ENCODE results near the gene NME2. TPM values are rescaled to one million over a fixed set of nuclear protein-coding genes. Genes with fewer than 3 reads are reported as not detected.

The NME2 gene
- polyA plus RNA-seq, 1 donor from 2014 or later: 127 TPM

GRCh38 chr17:51200846-51201245 lies 34.6 kb downstream of the NME2 start:
- Histone ChIP-seq H3K9me2 (ENCODE audit: insufficient read depth, low read length) (no peaks in the 10 kb centered on the region), H4K20me1 (ENCODE audit: insufficient read depth) (no peaks in the 10 kb centered on the region), H3K9me3 (ENCODE audit: low read length) (no peaks in the 10 kb centered on the region), H3K36me3 (ENCODE audit: insufficient read depth, low read length) (peaks cover 4% of the 10 kb centered on the region), H3F3A (ENCODE audit: insufficient read depth, low read length, poor library complexity, severe bottlenecking) (no peaks in the 10 kb centered on the region), H3K27ac (ENCODE audit: low read length) (no peak overlapping the region), H3K79me2 (replicated peaks; ENCODE audit: insufficient read depth, low read length) (no peaks in the 10 kb centered on the region), H3K9ac (ENCODE audit: low read length) (no peak overlapping the region), H3K4me3 (ENCODE audit: low read length) (no peak overlapping the region), H2AFZ (ENCODE audit: low read depth, low read length) (no peak overlapping the region), H3K27me3 (ENCODE audit: insufficient read depth, low read depth, low read length) (no peaks in the 10 kb centered on the region), H3K4me2 (ENCODE audit: low read length) (no peak overlapping the region)
- no peak for TF ChIP-seq MXI1 (conservative IDR thresholded peaks at IDR 0.05; ENCODE audit: poor library complexity, severe bottlenecking)
- no peak for TF ChIP-seq POLR2AphosphoS5 (IDR thresholded peaks at IDR 0.05)
- TF ChIP-seq SMC3 (conservative IDR thresholded peaks at IDR 0.05; ENCODE audit: poor library complexity): no peak

- Histone ChIP-seq H3K4me3 (ENCODE audit: low read length) (no peak overlapping the region), H4K20me1 (ENCODE audit: insufficient read depth) (no peaks in the 10 kb centered on the region), H2AFZ (ENCODE audit: low read depth, low read length) (no peak overlapping the region), H3K36me3 (ENCODE audit: insufficient read depth, low read length) (peaks cover under 1% of the 10 kb centered on the region), H3K4me2 (ENCODE audit: low read length) (no peak overlapping the region), H3K9me3 (ENCODE audit: low read length) (no peaks in the 10 kb centered on the region), H3K27me3 (ENCODE audit: insufficient read depth, low read depth, low read length) (no peaks in the 10 kb centered on the region), H3K9me2 (ENCODE audit: insufficient read depth, low read length) (no peaks in the 10 kb centered on the region), H3K9ac (ENCODE audit: low read length) (no peak overlapping the region), H3K79me2 (replicated peaks; ENCODE audit: insufficient read depth, low read length) (no peaks in the 10 kb centered on the region), H3F3A (ENCODE audit: insufficient read depth, low read length, poor library complexity, severe bottlenecking) (no peaks in the 10 kb centered on the region), H3K27ac (ENCODE audit: low read length) (no peak overlapping the region)
- TF ChIP-seq EP300 (conservative IDR thresholded peaks at IDR 0.05; ENCODE audit: poor library complexity, severe bottlenecking): no peak
- TF ChIP-seq EZH2 (IDR thresholded peaks at IDR 0.05; ENCODE audit: borderline replicate concordance, insufficient read depth, low read length, poor library complexity, severe bottlenecking): no peak
- TF ChIP-seq POLR2AphosphoS5 (IDR thresholded peaks at IDR 0.05): no peak
- no peak for TF ChIP-seq CTCF (IDR thresholded peaks at IDR 0.05; ENCODE audit: poor library complexity, severe bottlenecking)
- TF ChIP-seq RAD21 (conservative IDR thresholded peaks at IDR 0.05): no peak
- no peak for TF ChIP-seq SMC3 (conservative IDR thresholded peaks at IDR 0.05; ENCODE audit: poor library complexity)
- TF ChIP-seq MXI1 (conservative IDR thresholded peaks at IDR 0.05; ENCODE audit: poor library complexity, severe bottlenecking): no peak
- no peak for TF ChIP-seq REST (IDR thresholded peaks at IDR 0.05; ENCODE audit: borderline replicate concordance)
- no peak for TF ChIP-seq TAF1 (IDR thresholded peaks at IDR 0.05; ENCODE audit: low read depth)
These were observed 37.6 kb downstream of the NME2 start for GRCh38 chr17:51203838-51204237.

GRCh38 chr17:51214920-51215319 lies 48.7 kb downstream of the NME2 start:
- H3K9me3 ChIP-seq (ENCODE audit: low read length): no peaks in the 10 kb centered on the region
- peaks cover 17% of the 10 kb centered on the region for H3K36me3 ChIP-seq (ENCODE audit: insufficient read depth, low read length)
- H3K79me2 ChIP-seq (replicated peaks; ENCODE audit: insufficient read depth, low read length): no peaks in the 10 kb centered on the region
- no peak overlapping the region for H2AFZ ChIP-seq (ENCODE audit: low read depth, low read length)
- no peak overlapping the region for H3K27ac ChIP-seq (ENCODE audit: low read length)
- TF ChIP-seq EP300 (conservative IDR thresholded peaks at IDR 0.05; ENCODE audit: poor library complexity, severe bottlenecking): no peak
- TF ChIP-seq SMC3 (conservative IDR thresholded peaks at IDR 0.05; ENCODE audit: poor library complexity): no peak
- no peak for TF ChIP-seq POLR2AphosphoS5 (IDR thresholded peaks at IDR 0.05)
- TF ChIP-seq TAF1 (IDR thresholded peaks at IDR 0.05; ENCODE audit: low read depth): no peak
- no peak for TF ChIP-seq MXI1 (conservative IDR thresholded peaks at IDR 0.05; ENCODE audit: poor library complexity, severe bottlenecking)
- TF ChIP-seq REST (IDR thresholded peaks at IDR 0.05; ENCODE audit: borderline replicate concordance): no peak
- H3K9ac ChIP-seq (ENCODE audit: low read length): no peak overlapping the region
- no peak overlapping the region for H3K4me3 ChIP-seq (ENCODE audit: low read length)
- H3K9me2 ChIP-seq (ENCODE audit: insufficient read depth, low read length): no peaks in the 10 kb centered on the region
- H3F3A ChIP-seq (ENCODE audit: insufficient read depth, low read length, poor library complexity, severe bottlenecking): no peaks in the 10 kb centered on the region
- H3K4me2 ChIP-seq (ENCODE audit: low read length): no peak overlapping the region
- H3K27me3 ChIP-seq (ENCODE audit: insufficient read depth, low read depth, low read length): no peaks in the 10 kb centered on the region
- H4K20me1 ChIP-seq (ENCODE audit: insufficient read depth): no peaks in the 10 kb centered on the region

All from neural cell (in vitro differentiated cells).